Lung (tissue), 12 donors: ENCODE data around the gene EFCAB11. TPM values are rescaled to one million over a fixed set of nuclear protein-coding genes. Genes with fewer than 3 reads are reported as not detected.

ENCODE experiments used
- ATAC-seq: fragments of 200-7000 bp; cut with Tn5 transposase; one replicate; pipeline ENCODE4 v1.9.1; 2020; ENCODE audit warnings: moderate number of reproducible peaks; ENCODE audit not compliant: insufficient read depth, low FRiP score
- DNase-seq, 3 donors: peaks; one replicate each; pipeline ENCODE4 v3.0.0-alpha.2; 2013 to 2017
- H3K27ac ChIP-seq, 2 donors: one replicate each; pipeline ENCODE4 v1.5.1; 2013; ENCODE audit warnings: mild to moderate bottlenecking in 2 of 2, moderate library complexity in 2 of 2, control low read depth in 1 of 2, inconsistent platforms in 1 of 2, low read depth in 1 of 2, low read length in 1 of 2
- H3K27me3 ChIP-seq, 3 donors: one replicate each; pipeline ENCODE4 v1.5.1; 2013; ENCODE audit warnings: low read length in 2 of 3; ENCODE audit not compliant: control insufficient read depth in 3 of 3, insufficient read depth in 3 of 3
- H3K36me3 ChIP-seq, 4 donors: one replicate each; pipeline ENCODE4 v1.5.1; 2013; ENCODE audit warnings: low read length in 4 of 4, mild to moderate bottlenecking in 1 of 4, moderate library complexity in 1 of 4; ENCODE audit not compliant: control insufficient read depth in 4 of 4, insufficient read depth in 4 of 4
- H3K4me1 ChIP-seq, 5 donors: one replicate each; pipeline ENCODE4 v1.5.1; 2013; ENCODE audit warnings: low read length in 5 of 5, mild to moderate bottlenecking in 2 of 5, moderate library complexity in 1 of 5; ENCODE audit not compliant: control insufficient read depth in 5 of 5, insufficient read depth in 5 of 5
- H3K4me3 ChIP-seq: one replicate; pipeline ENCODE4 v1.5.1; 2013; ENCODE audit warnings: mild to moderate bottlenecking, control low read depth, moderate library complexity
- H3K9ac ChIP-seq, 2 donors: one replicate each; pipeline ENCODE4 v1.5.1; 2013; ENCODE audit warnings: low read length in 2 of 2, control low read depth in 1 of 2; ENCODE audit not compliant: insufficient read depth in 1 of 2
- H3K9me3 ChIP-seq, 4 donors: one replicate each; pipeline ENCODE4 v1.5.1; 2013; ENCODE audit warnings: low read length in 3 of 4, mild to moderate bottlenecking in 1 of 4, moderate library complexity in 1 of 4; ENCODE audit not compliant: control insufficient read depth in 4 of 4, insufficient read depth in 3 of 4
- CTCF ChIP-seq: IDR thresholded peaks from 2 replicates; pipeline ENCODE4 v1.5.1; 2012; ENCODE audit warnings: mild to moderate bottlenecking; ENCODE audit errors: control extremely low read depth, extremely low read depth
- WGBS, 2 donors: extraction: QIAGEN DNeasy Blood & Tissue Kit; methylation state at CpG; one replicate each; pipeline ENCODE4 v1.1.7; 2013; 5-methylcytosine and 5-hydroxymethylcytosine counted together
- polyA plus RNA-seq, 2 donors: library from polyadenylated mRNA; stranded (reverse); fragments of 200-250 nt; gene quantifications; one replicate each; pipeline ENCODE4 v1.2.1, GENCODE V29; 2013
- total RNA-seq, 2 donors: library from RNA; depleted of rRNA in 1 of 2; stranded (reverse); fragments of >200 nt in 1 of 2; gene quantifications; one replicate each; pipeline ENCODE4 v1.2.1, GENCODE V29; 2014 to 2021
- donor health status: control.
- donor health status: control.
- donor health status: Bipolar disorder and iron deficiency.
- donor health status: healthy.
- donor health status: DM: yes; HTN: yes; CAD: no.

The EFCAB11 gene
- total and polyA plus RNA-seq, 4 donors, result 2.9 to 13.0 (median 6.1) TPM

- no peak for TF ChIP-seq CTCF
- WGBS, 2 donors, result 95% methylated on average over 4 of the region's 4 CpGs
Measured at GRCh38 chr14:89977668-89978067, 23.1 kb upstream of the EFCAB11 start.

GRCh38 chr14:89973234-89973823, 18.8 kb upstream of the EFCAB11 start:
- H3K9ac ChIP-seq, result no peak overlapping the region
- H3K27me3 ChIP-seq, result peaks cover 0 to 14% (median 0%) of the 10 kb centered on the region in 3 donors
- H3K36me3 ChIP-seq, result peaks cover 8 to 21% (median 13%) of the 10 kb centered on the region in 4 donors
- ATAC-seq (peak; percentile 62), DNase-seq (peak; percentile 61 to 75 (median 73))
- 61 to 63% methylated on average over 7 of the region's 7 CpGs for WGBS, 2 donors
- H3K4me3 ChIP-seq, result no peak overlapping the region
- H3K9me3 ChIP-seq, result no peaks in the 10 kb centered on the region
- no peaks in the 10 kb centered on the region for H3K4me1 ChIP-seq
- H3K27ac ChIP-seq, result no peak overlapping the region
- TF ChIP-seq CTCF, result peak; percentile 61

More at GRCh38 chr14:89977668-89978067, 23.1 kb upstream of the EFCAB11 start:
- Histone ChIP-seq H3K9me3 (no peaks in the 10 kb centered on the region), H3K27ac (no peak overlapping the region), H3K9ac (no peak overlapping the region), H3K4me1 (no peaks in the 10 kb centered on the region), H3K4me3 (no peak overlapping the region), H3K27me3 (peaks cover 0 to 4% (median 0%) of the 10 kb centered on the region in 3 donors), H3K36me3 (peaks cover 9 to 23% (median 17%) of the 10 kb centered on the region in 4 donors)
- ATAC-seq (no peak), DNase-seq (no peak)

- H3K36me3 ChIP-seq, result peaks cover 4 to 22% (median 10%) of the 10 kb centered on the region in 4 donors
- no peak for DNase-seq
- WGBS, 2 donors, result 92 to 97% methylated on average over 1 of the region's 1 CpG
Measured at GRCh38 chr14:89965839-89966238, 11.3 kb upstream of the EFCAB11 start.

More at GRCh38 chr14:89965839-89966238, 11.3 kb upstream of the EFCAB11 start:
- Histone ChIP-seq H3K4me3 (no peak overlapping the region), H3K27ac (no peak overlapping the region), H3K27me3 (peaks cover 0 to 7% (median 4%) of the 10 kb centered on the region in 3 donors), H3K9me3 (no peaks in the 10 kb centered on the region), H3K4me1 (no peaks in the 10 kb centered on the region), H3K9ac (no peak overlapping the region)
- TF ChIP-seq CTCF, result no peak
- no peak for ATAC-seq
